ENCODE measurements around the gene CD58. TPM values are rescaled to one million over a fixed set of nuclear protein-coding genes. Genes with fewer than 3 reads are reported as not detected.

CD58 gene
- total RNA-seq, 1 experiment from 2014 or later, result 23.6 TPM

GRCh38 chr1:116515702-116516101 lies 55.1 kb downstream of the CD58 start:
- DNase-seq, result no peak
- H3K79me2 ChIP-seq (ENCODE audit: low read depth), result no peaks in the 10 kb centered on the region
- peaks cover 7% of the 10 kb centered on the region; the same call in 1 of the 2 replicates for H3K9me3 ChIP-seq (ENCODE audit: insufficient read depth, low read depth)
- H2AFZ ChIP-seq, result no peak overlapping the region; the same call in 1 of the 2 replicates
- no peaks in the 10 kb centered on the region; the same call in 1 of the 2 replicates for H3K9me2 ChIP-seq (ENCODE audit: insufficient read depth)
- H3K4me3 ChIP-seq, result peak overlapping the region; percentile 28
- H3K27ac ChIP-seq, result peak overlapping the region; percentile 98
- ChIA-PET CTCF (no interaction called here), POLR2A (ENCODE audit: unreplicated experiment) (interaction anchor here (0.7 kb wide), 1 partner anchor 55 kb away, joined by 5 read pairs; the partner anchor contains the start of gene CD58)
- H3K27me3 ChIP-seq (ENCODE audit: insufficient read depth, low read depth), result no peaks in the 10 kb centered on the region
- peak overlapping the region; percentile 69 for H3K4me2 ChIP-seq
- peaks cover 81% of the 10 kb centered on the region for H3F3A ChIP-seq (ENCODE audit: insufficient read depth, low read depth)
- peaks cover 38% of the 10 kb centered on the region for H3K36me3 ChIP-seq (ENCODE audit: low read depth)
- BruUV-seq (replicated peaks), result no TSS peak
- intact Hi-C loops (cut with micrococcal nuclease; ENCODE audit: unreplicated experiment), result loop anchor here (5.0 kb wide), 1 partner anchor 542 kb away; no protein-coding TSS in a partner anchor
- TF ChIP-seq CTCF (conservative IDR thresholded peaks at IDR 0.05) (no peak), EZH2 (IDR thresholded peaks at IDR 0.05; ENCODE audit: low read depth) (no peak)
- H4K20me1 ChIP-seq (ENCODE audit: insufficient read depth), result no peaks in the 10 kb centered on the region
- H3K4me1 ChIP-seq (replicated peaks; ENCODE audit: insufficient read depth), result peaks cover 69% of the 10 kb centered on the region

GRCh38 chr1:116514708-116515525 lies 55.9 kb downstream of the CD58 start:
- intact Hi-C loops (cut with micrococcal nuclease; ENCODE audit: unreplicated experiment), result loop anchor here (5.0 kb wide), 1 partner anchor 542 kb away; no protein-coding TSS in a partner anchor
- no TSS peak for BruUV-seq (replicated peaks)
- peaks cover 81% of the 10 kb centered on the region for H3F3A ChIP-seq (ENCODE audit: insufficient read depth, low read depth)
- peaks cover 7% of the 10 kb centered on the region; the same call in 1 of the 2 replicates for H3K9me3 ChIP-seq (ENCODE audit: insufficient read depth, low read depth)
- peak; percentile 69 to 100 for DNase-seq
- peak overlapping the region; percentile 10; the same call in 1 of the 2 replicates for H2AFZ ChIP-seq
- H4K20me1 ChIP-seq (ENCODE audit: insufficient read depth), result no peaks in the 10 kb centered on the region
- ChIA-PET POLR2A (ENCODE audit: unreplicated experiment) (interaction anchor here (0.6 to 0.7 kb wide), 4 partner anchors 56 to 1483 kb away, joined by 3 to 6 read pairs (median 4); partner anchors contain the start of genes CD58 and MAN1A2), CTCF (interaction anchor here (0.6 kb wide), 1 partner anchor 10 kb away, joined by 5 read pairs; no protein-coding TSS in a partner anchor)
- H3K79me2 ChIP-seq (ENCODE audit: low read depth), result no peaks in the 10 kb centered on the region
- H3K27me3 ChIP-seq (ENCODE audit: insufficient read depth, low read depth), result no peaks in the 10 kb centered on the region
- H3K9me2 ChIP-seq (ENCODE audit: insufficient read depth), result no peaks in the 10 kb centered on the region; the same call in 1 of the 2 replicates
- H3K4me1 ChIP-seq (replicated peaks; ENCODE audit: insufficient read depth), result peaks cover 77% of the 10 kb centered on the region
- peaks cover 32% of the 10 kb centered on the region for H3K36me3 ChIP-seq (ENCODE audit: low read depth)
- H3K27ac ChIP-seq, result peak overlapping the region; percentile 98
- H3K4me3 ChIP-seq, result peak overlapping the region; percentile 28; the same call in 1 of the 2 replicates
- peak overlapping the region; percentile 69 for H3K4me2 ChIP-seq
- TF ChIP-seq CTCF (conservative IDR thresholded peaks at IDR 0.05) (no peak), EZH2 (IDR thresholded peaks at IDR 0.05; ENCODE audit: low read depth) (no peak)

- Histone ChIP-seq H3F3A (ENCODE audit: insufficient read depth, low read depth) (peaks cover 83% of the 10 kb centered on the region), H3K4me1 (replicated peaks; ENCODE audit: insufficient read depth) (peaks cover 85% of the 10 kb centered on the region), H3K36me3 (ENCODE audit: low read depth) (peaks cover 24% of the 10 kb centered on the region), H3K4me2 (peak overlapping the region; percentile 54), H3K79me2 (ENCODE audit: low read depth) (no peaks in the 10 kb centered on the region), H3K27me3 (ENCODE audit: insufficient read depth, low read depth) (no peaks in the 10 kb centered on the region), H3K4me3 (0 out of 2 replicates have a peak overlapping the region, but pooled peaks have one; percentile 3), H3K9me3 (ENCODE audit: insufficient read depth, low read depth) (peaks cover 7% of the 10 kb centered on the region; the same call in 1 of the 2 replicates), H3K27ac (peak overlapping the region; percentile 98), H3K9me2 (ENCODE audit: insufficient read depth) (no peaks in the 10 kb centered on the region; the same call in 1 of the 2 replicates), H4K20me1 (ENCODE audit: insufficient read depth) (no peaks in the 10 kb centered on the region), H2AFZ (no peak overlapping the region)
- ChIA-PET CTCF (interaction anchor here (0.6 kb wide), 1 partner anchor 9 kb away, joined by 5 read pairs; no protein-coding TSS in a partner anchor), POLR2A (ENCODE audit: unreplicated experiment) (interaction anchor here (0.6 kb wide), 1 partner anchor 319 kb away, joined by 3 read pairs; no protein-coding TSS in a partner anchor)
- no TSS peak for BruUV-seq (replicated peaks)
- TF ChIP-seq EZH2 (IDR thresholded peaks at IDR 0.05; ENCODE audit: low read depth) (no peak), CTCF (conservative IDR thresholded peaks at IDR 0.05) (no peak)
- intact Hi-C loops (cut with micrococcal nuclease; ENCODE audit: unreplicated experiment), result no loop called here
- peak in 1 of 2 experiments; percentile 57 for DNase-seq
Observed at GRCh38 chr1:116513956-116514355, 56.9 kb downstream of the CD58 start.
